Sciatic nerve (tissue), 2 donors: ENCODE results near the gene CCL18. TPM values are rescaled to one million over a fixed set of nuclear protein-coding genes. Genes with fewer than 3 reads are reported as not detected.
"Not testable (repeated sequence)": the region's sequence is repeated elsewhere in the genome, so short reads cannot be mapped to it uniquely, and the experiment has no call there.

ENCODE experiments used
- ATAC-seq: fragments of 200-7000 bp; cut with Tn5 transposase; one replicate; pipeline ENCODE4 v1.9.1; 2020; ENCODE audit warnings: mild to moderate bottlenecking, moderate library complexity
- DNase-seq: peaks from one replicate; pipeline ENCODE4 v3.0.0-alpha.2; 2020; ENCODE audit warnings: low spot score
- intact Hi-C: fragments of 100-400 bp; cut with DNase I; formaldehyde crosslinking; loops from one replicate; pipeline ENCODE4 v1.14.2; 2022
- total RNA-seq: library from RNA; stranded (reverse); fragmentation: NEBNext Ultra II Directional; extraction: Animal tissue kit (Norgen Biotek cat#: 25700); gene quantifications from one replicate; pipeline ENCODE4 v1.2.1, GENCODE V29; 2021
- donor health status: DM: no; HTN: no; CAD: no.
- donor health status: DM: no; HTN: no; CAD: no.

The CCL18 gene
- total RNA-seq, 1 donor from 2014 or later: 58.8 TPM

DNA sequence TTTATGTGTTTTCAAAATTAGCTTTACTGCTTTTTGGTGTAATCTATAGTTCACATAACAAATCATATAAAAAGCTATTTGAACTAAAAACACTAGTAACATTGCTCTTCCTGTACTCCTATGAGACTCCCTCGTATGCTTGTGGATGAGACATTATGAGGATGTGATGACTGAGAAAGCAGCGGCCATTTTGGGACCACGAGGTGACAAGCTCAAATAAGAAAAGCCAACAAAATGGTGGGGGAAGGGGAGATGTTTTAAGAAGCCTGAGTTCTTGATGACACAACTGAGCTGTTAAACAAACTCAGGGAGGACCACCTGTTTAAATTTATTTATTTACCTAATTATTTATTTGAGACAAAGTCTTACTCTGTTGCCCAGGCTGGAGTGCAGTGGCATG, 4.5 kb downstream of the CCL18 start:
- intact Hi-C loops: loop anchor here (5.0 kb wide), 1 partner anchor 49 kb away; no protein-coding TSS in a partner anchor
- DNase-seq: no peak
- ATAC-seq: no peak

DNA sequence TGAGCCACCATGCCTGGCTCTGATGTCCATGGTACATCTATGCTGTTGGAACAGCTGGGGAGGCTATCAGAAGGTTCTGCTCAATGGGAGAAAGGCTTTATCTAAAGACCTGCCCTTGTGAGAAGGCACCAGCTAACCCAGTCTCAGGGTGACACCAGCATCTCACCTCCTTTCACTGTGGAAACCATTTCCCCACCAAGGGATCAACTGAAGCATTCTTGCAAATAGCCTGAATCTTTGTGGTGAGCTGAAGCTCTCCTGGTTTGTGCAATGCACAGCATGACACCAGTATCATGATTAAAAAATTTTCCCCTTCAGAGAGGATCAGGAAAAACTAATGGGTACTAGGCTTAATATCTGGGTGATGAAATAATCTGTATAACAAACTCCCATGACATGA, 5.1 kb downstream of the CCL18 start:
- no peak for ATAC-seq
- intact Hi-C loops: loop anchor here (5.0 kb wide), 1 partner anchor 48 kb away; no protein-coding TSS in a partner anchor

DNA sequence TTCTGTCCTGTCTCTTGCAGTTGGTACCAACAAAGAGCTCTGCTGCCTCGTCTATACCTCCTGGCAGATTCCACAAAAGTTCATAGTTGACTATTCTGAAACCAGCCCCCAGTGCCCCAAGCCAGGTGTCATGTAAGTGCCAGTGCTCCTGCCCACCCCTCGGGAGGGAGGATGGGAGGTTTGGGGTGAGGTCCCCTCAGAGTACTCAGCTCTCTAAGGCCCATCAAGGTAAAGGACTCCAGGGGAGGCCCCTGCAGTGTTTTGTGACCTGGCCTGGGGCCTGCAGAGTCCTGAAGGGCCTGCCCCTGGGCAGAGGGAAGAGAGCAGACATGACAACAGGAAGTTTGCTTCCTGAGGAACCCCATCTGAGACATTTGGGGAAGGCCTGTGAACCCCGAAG, 6.4 kb downstream of the CCL18 start:
- intact Hi-C loops: no loop called here
- ATAC-seq (no peak), DNase-seq (no peak)

More for the DNA sequence above, 5.1 kb downstream of the CCL18 start:
- no peak for DNase-seq

DNA sequence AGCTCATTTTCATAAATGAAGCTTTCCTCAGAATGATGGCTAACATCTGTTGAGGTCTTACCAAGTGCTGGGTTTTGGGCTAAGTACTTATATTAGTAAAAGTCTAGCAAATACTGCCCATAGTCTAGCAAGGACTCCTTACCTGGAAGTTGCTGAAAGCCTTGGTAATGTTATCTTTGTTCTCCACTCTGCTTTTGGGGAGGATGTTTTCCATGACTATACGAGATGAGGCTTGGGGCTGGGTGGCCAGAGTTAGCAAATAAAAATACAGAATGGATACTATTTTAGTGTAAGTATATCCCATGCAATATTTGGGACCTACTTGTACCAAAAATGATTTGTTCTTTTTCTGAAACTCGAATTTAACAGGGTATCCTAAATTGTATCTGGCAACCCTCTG, 7.7 kb downstream of the CCL18 start:
- ATAC-seq (no peak), DNase-seq (no peak)
- intact Hi-C loops: no loop called here

DNA sequence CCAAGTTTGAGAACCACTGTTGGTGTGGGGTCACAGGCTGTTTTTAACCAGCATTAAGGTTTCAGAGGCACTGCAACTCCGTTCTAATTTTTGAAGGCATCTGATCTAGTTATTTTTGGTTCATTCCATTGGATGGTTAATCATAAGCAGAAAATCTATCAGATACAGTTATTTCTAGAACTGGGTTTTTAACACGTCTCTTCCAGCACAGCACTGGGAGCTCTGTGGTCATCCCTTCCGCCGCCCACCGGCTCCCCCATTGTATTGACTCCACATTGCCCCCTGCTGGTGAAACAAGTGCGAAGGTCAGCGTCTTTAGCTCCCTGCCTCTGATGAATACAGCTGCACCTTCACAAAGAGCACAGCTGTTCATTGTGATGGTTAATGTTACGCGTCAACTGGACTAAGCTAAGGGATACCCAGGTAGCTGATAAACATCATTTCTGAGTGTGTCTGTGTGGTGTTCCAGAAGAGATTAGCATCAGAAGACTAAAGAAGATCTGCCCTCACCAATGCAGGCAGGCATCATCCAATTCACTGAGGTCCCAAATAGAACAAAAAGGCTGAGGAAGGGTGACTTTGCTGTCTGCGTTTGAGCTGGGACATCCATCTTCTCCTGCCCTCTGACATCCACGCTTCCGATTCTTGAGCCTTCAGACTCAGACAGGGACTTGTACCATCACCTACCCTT, 8.5 kb downstream of the CCL18 start:
- ATAC-seq: no peak
- DNase-seq: peak; percentile 71
- intact Hi-C loops: no loop called here

DNA sequence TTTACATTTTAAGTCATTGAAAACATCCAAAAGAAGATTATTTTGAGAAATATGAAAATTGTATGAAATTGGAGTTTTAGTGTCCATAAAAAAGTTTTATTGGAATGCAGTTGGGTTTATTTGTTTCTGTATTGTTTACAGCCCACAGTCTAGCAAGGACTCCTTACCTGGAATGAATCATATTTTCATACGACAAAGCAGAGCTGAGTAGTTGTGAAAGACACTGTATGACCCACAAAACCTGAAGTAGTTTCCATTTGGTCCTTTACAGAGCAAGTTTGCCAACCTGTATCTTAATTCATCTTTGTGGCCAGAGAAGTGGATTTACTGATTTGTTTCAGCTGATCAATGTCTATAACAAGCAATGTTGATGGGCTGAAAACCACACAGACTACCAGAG, 10.3 kb downstream of the CCL18 start:
- ATAC-seq: no peak
- intact Hi-C loops: no loop called here
- DNase-seq: no peak

DNA sequence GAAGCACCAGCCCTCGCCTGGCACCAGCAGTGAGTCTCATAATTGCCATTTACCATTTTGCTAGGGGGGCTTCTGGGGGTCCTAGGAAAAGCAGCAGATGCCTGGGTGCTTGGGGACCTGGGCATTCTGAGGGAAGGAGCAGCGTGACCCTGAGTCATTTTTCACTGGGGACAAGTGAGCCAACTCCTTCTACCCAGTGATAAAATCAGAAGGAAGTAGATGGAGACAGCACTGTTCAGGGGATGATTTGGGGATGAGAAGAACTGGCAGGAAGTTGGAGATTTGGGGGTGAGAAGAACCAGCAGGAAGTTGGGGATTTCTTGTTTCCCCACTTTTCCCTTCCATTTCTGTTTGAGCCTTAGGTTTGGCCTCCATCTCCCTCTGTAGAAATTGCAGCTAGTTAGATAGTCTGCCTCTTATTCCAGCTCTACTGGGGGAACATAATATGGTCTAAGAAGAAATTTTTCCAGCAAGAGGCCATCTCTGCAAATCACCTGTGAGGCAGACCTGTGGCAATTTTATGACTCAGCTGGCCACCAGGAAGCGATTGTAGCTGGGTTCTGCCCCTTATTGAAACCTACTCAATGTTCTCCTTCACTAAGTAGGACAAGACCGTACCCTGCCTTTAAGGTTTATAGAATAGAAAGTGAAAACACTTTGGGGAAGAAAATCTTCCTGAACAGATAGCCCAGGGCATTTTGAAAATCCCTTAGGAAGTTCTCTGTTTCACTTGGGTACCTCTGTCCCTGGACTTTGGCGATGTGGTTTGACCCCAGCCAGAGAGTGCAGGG, 17.8 kb downstream of the CCL18 start:
- intact Hi-C loops, ATAC-seq, DNase-seq: not testable (repeated sequence)

DNA sequence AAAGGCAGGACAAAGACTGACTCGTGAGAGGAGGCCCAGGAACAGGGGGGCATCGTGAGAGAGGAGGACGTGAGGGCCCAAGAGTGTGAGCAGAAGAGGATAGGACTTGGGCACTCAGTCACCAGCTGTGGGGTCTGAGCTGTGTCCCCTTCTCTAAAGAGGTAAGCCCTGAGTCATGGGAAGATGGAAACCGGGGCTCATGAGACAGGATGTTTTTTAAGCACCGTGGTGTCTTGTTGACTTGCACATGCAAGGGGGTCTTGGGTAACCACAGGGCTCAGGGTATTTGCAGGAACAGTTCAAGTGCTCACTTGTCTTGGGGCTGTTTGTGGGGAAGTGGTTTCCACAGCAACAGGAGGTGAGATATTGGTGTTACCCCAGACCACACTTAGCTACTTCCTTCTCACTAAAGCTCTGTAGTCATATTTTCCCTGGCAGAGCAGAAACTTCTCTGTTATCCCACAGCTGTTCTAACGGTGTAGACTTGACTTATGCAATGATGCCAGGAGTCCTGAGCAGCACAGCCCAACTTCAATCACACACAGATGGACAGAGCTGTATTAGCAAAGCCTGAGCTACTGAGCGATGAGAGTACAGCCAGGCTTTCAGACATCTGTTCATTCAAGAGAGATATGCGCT, 18.5 kb downstream of the CCL18 start:
- DNase-seq, intact Hi-C loops: not testable (repeated sequence)
- ATAC-seq: peak; percentile 86

DNA sequence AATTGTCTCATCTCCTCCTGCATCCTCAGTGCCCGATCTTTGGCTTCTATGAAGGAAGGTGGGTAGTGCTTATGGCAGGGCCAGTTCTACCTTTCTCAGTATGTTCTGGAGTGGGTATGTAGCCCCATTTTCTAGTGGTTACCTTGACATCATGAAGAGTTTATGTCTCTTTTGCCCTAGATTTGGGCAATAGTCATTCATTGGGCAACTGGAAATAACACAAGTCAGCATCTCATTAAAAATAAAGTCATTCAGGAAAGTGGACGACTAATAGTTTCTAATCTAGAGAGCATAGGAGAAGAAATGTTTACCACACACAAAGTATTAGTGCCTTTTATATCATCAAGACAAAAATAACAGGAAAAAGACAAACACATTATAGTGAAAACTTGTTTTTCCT, 19.6 kb downstream of the CCL18 start:
- intact Hi-C loops, DNase-seq, ATAC-seq: not testable (repeated sequence)

DNA sequence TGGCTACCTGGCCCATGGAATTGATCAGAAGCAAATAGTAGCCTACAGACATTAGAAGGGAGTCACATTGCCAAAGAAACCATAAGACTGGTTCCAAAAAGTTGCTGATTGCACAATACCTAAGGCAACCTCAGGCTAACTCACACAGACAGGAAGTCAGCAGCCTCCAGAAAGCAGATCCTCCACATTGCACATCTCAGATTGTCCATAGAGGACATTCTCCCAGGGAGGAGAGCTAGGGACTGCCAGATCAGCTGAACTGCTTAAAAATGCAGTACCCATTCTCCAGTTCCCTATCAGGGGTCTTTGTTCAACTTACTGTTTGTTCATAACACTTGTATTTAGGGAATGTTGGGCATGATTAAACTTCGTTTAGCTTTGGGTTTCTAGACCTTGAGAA, 21.7 kb downstream of the CCL18 start:
- intact Hi-C loops: no loop called here
- peak; percentile 86 for ATAC-seq
- no peak for DNase-seq

DNA sequence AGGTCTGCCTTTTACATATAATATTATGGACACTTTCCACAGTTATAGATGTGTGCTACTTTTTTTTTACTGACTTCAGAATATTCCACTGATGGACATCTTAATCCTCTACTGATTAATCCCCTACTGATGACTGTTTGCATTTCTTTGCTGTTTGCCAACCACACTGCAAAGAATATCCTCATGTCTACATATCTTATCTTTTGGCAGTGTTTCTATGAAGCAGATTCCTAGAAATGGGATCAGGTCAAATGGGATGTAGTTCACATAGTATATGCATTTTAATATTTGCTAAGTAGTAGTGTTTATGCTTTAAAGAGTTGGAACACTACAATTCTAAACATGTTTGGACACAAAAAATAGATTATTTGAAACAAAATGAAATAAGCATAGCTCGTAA, 22.7 kb downstream of the CCL18 start:
- intact Hi-C loops: no loop called here
- ATAC-seq: no peak
- DNase-seq: no peak

DNA sequence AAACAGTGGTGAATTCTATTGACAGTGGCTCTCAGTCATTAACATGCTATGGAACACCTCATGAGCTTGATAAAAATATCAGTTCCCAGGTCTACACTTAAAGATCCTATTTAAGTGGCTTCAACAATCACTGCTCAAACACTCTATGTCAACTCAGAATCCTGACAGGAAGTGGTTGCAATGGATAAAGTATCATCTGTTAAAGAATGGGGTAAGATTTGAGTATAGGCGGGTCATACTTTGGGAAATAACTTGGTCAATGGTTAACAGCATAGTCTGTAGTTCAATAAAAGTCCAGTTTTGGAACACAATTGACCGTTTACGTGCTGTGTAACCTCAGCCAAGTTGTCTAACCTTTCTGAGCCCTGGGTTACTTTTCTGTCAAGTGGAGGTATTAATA, 23.4 kb downstream of the CCL18 start:
- DNase-seq, intact Hi-C loops, ATAC-seq: not testable (repeated sequence)

DNA sequence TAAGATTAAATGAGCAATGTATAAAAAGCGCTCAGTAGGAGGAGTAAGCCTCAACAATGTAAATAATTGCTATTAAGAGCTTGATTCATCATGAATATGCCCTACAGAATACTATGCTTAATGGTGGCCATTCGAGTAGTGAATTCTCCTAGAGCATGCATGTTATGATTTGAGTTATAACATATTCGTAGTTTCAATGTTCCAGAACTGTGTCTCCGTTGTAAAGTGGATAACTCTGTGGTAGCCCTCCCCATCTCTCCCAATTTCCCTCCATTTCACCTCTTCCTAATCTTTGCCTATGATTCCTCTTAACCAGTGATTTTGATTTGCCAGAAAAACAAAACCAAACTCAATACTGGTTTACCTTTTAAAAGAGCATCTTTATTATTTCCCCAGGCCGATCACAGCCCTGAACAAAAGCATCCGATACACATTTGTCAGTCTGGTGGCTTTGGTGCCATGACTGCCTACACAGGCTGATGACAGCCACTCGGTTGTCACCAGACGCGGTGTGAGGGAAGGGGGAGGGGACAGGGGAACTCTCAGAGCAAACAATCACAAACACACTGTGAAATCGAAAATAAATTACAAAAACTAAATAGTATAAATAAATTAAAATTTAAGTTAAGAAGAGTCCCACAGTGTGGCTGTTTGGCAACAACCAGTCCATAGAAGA, 24.0 kb downstream of the CCL18 start:
- ATAC-seq, intact Hi-C loops, DNase-seq: not testable (repeated sequence)

DNA sequence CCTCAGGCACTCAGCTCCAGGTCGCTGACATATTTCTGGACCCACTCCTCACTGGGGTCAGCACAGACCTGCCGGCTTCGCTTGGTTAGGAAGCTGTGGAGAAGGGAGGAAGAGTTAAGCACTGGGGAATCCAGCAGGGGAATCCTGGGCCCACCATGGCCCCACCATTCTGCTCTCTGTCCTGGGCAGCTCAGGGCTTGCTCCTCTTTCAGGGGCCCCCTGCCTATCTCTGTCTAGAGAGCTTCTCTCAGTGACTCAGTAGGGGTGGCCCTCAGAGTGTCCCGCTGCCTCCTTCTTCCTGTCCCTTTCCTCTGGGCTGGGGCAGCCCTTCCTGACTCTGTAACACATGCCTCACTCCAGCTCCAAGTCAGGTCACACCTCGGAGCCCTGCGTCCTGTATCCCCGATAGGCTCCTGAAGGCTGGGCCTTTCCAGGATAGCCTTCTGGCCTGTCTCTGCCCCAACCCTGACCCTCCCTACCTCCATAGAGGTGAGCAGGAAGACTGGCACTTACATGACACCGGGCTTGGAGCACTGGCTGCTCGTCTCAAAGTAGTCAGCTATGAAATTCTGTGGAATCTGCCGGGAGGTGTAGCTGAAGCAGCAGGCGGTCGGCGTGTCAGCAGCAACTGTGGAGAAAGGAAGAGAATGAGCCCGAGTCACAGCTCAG, 24.7 kb downstream of the CCL18 start:
- intact Hi-C loops: no loop called here
- DNase-seq: no peak
- ATAC-seq: no peak

DNA sequence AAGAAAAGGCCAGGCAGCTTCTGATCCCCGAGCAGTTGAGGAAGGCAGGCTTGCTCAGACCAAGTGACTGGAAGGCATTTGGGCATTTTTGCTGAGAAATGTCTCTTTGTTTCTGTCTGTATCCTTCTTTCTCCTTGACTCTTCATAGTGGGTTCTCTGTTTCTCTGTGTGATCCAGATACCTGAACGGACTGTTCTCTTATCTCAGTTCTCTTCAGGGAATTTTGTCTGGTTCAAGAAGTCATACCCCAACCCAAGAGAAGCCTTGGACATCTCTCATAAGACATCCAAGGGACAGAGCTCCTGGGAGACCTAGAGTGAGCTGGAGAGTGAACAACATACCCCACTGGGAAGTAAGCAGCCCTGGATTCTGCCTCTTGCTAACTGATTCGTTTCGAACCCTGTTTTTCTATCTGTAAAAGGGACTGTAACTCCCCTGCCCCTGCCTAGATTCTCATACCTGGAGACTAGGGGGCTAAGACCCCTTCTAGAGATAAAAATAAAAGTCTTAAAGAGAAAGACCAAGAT, 25.3 kb downstream of the CCL18 start:
- DNase-seq (no peak), ATAC-seq (no peak)
- intact Hi-C loops: no loop called here

DNA sequence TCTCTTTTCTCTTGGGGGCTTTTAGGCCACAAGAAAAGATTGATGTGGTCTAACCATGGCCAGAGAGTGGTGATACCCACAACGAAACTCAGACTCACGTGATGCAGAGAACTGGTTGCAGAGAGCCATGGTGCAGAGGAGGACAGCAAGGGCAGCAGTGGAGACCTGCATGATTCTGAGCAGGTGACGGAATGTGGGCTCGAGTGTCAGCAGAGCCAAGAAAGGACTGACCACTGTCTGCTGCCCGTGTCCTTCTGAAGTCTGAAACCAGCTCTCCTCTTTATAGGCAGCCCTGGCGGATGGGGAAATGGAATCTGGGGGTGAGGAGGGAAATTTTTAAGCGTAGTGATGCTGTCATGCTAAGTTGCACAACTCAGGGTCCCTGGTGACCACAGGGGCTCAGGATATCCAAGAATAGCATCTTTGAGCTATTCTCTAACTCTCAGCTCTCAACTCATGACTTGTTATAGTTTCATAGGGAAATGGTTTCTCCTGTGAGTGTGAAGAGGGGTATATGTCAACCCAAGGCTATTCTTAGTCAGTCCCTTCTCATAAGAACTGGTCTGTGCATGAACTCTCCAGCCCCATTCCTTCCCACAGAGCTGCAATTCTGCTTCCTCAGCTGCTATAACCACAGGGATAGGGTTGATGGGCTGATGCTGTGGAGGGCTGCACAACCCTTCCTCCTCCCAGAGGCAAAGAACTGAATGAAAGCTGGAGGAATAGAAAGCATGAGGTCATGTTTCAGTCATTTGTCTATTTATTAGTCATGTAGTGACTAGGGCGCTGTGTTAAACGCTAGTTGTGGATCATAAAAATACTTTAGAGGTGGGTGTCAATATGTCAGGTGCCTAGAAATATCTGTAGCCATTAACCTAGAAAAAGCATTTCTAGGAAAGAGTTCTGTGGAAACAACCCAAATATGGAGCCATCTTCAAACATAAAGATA, 26.1 kb downstream of the CCL18 start, which contains the start of gene CCL3:
TSS of gene CCL3 (minus strand) at position 256 of the 949 bp plus-strand sequence. CDS start at position 171, 85 bp downstream.
- intact Hi-C loops: no loop called here
- peak; percentile 76 for ATAC-seq
- peak; percentile 65 for DNase-seq

DNA sequence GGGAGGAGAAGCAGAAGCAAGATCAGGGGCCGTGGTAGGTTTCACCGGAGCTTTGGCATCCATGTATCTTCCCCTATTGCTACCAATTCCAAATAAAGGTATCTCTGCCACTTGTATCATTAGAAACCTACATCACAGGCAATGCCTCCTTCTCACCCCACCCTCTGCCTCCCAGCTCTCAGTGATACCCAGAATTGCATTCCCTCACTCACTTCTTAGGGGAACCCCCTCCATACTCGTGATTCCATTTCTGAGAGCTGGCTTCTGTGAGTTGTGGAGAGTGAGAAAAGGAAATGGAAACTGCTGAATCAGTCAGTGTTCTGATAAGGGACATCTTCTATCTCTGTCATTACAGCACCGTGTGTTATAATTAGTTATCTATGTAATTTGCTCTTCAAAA, 28.2 kb downstream of the CCL18 start:
- DNase-seq (no peak), ATAC-seq (no peak)
- intact Hi-C loops: no loop called here
